GM12878 (cell line): ENCODE measurements around the gene TBX5. TPM values are rescaled to one million over a fixed set of nuclear protein-coding genes. Genes with fewer than 3 reads are reported as not detected.

ENCODE experiments used
- ATAC-seq: fragments of 200-7000 bp; cut with Tn5 transposase; 3 replicates; pipeline ENCODE4 v1.9.1; 2020; ENCODE audit warnings: mild to moderate bottlenecking, moderate library complexity
- BruUV-seq: library from RNA; stranded (reverse); fragments of 400-500 nt; replicated peaks from 2 replicates; lab custom pipeline; 2021; lab: Mats Ljungman, UMichigan
- CTCF ChIA-PET: fragments of 300-600 bp; sonication (Branson Sonifier 250); formaldehyde crosslinking; extraction: SDS; loops from one replicate; lab custom pipeline; 2021; ENCODE audit warnings: inconsistent platforms; lab: Yijun Ruan, JAX
- POLR2A ChIA-PET: fragments of 350-600 bp; formaldehyde crosslinking; extraction: SDS; loops from one replicate; lab custom pipeline; 2021; ENCODE audit warnings: inconsistent platforms; lab: Charles Lee
- RAD21 ChIA-PET: fragments of 300-600 bp; sonication (Branson Sonifier 250); formaldehyde crosslinking; loops from one replicate; lab custom pipeline; 2023; ENCODE audit warnings: antibody characterized with exemption; ENCODE audit not compliant: unreplicated experiment; lab: Charles Lee
- SMC1A ChIA-PET: fragments of 300-600 bp; sonication (Branson Sonifier 250); formaldehyde crosslinking; loops from one replicate; lab custom pipeline; 2023; ENCODE audit not compliant: unreplicated experiment, uncharacterized antibody; lab: Charles Lee
- DNase-seq: peaks from one replicate; pipeline ENCODE4 v3.0.0-alpha.2; 2011; ENCODE audit warnings: low read depth, low spot score
- FAIRE-seq: peaks from 3 replicates; lab custom pipeline; 2011; peaks lifted over from hg19 to GRCh38; lab: Jason Lieb, UNC
- H2AFZ ChIP-seq: 2 replicates; pipeline ENCODE4 v1.6.0; 2011; ENCODE audit warnings: low read depth, low read length, control low read depth; ENCODE audit not compliant: control insufficient read depth
- H3K27ac ChIP-seq: 2 replicates; pipeline ENCODE4 v1.5.1; 2011; ENCODE audit warnings: control low read depth; ENCODE audit not compliant: control insufficient read depth, insufficient read depth
- H3K27me3 ChIP-seq, 2 experiments: replicated peaks in 1 of 2; 2 replicates each; pipeline versions ENCODE4 v1.6.0 to v1.6.1; 2011; ENCODE audit warnings: low read length in 1 of 2; ENCODE audit not compliant: control insufficient read depth in 2 of 2, insufficient read depth in 2 of 2
- H3K36me3 ChIP-seq, 2 experiments: 2 replicates each; pipeline ENCODE4 v1.5.1; 2011; ENCODE audit warnings: low read length in 1 of 2; ENCODE audit not compliant: control insufficient read depth in 2 of 2, insufficient read depth in 2 of 2
- H3K4me1 ChIP-seq: 2 replicates; pipeline ENCODE4 v1.6.1; 2011; ENCODE audit warnings: mild to moderate bottlenecking, low read length, moderate library complexity, mixed read lengths; ENCODE audit not compliant: control insufficient read depth, insufficient read depth
- H3K4me2 ChIP-seq: 2 replicates; pipeline ENCODE4 v1.6.0; 2011; ENCODE audit warnings: control low read depth; ENCODE audit not compliant: control insufficient read depth, insufficient read depth
- H3K4me3 ChIP-seq: fragments of 200-600 bp; sonication (generic); 2 replicates; pipeline ENCODE4 v1.5.1; 2016
- H3K79me2 ChIP-seq: 2 replicates; pipeline ENCODE4 v1.6.0; 2011; ENCODE audit warnings: low read length; ENCODE audit not compliant: control insufficient read depth, insufficient read depth
- H3K9ac ChIP-seq: 2 replicates; pipeline ENCODE4 v1.8.0; 2011; ENCODE audit warnings: low read length, control low read depth, mixed read lengths; ENCODE audit not compliant: control insufficient read depth, insufficient read depth
- H3K9me3 ChIP-seq: replicated peaks from 3 replicates; pipeline ENCODE4 v1.5.1; 2011; ENCODE audit warnings: mild to moderate bottlenecking, low read length; ENCODE audit not compliant: control insufficient read depth, insufficient read depth
- H4K20me1 ChIP-seq: 2 replicates; pipeline ENCODE4 v1.6.0; 2011; ENCODE audit not compliant: control insufficient read depth, insufficient read depth
- ATF7 ChIP-seq: fragments of 450-650 bp; IDR thresholded peaks from 2 replicates; pipeline ENCODE4 v1.6.1; 2016; ENCODE audit warnings: low read depth, mild to moderate bottlenecking
- BCL3 ChIP-seq: IDR thresholded peaks from 2 replicates; pipeline ENCODE4 v1.6.1; 2011; ENCODE audit warnings: borderline replicate concordance, low read depth, mild to moderate bottlenecking, moderate library complexity, low read length; ENCODE audit not compliant: insufficient read depth, poor library complexity, severe bottlenecking
- DPF2 ChIP-seq: fragments of 450-650 bp; IDR thresholded peaks from 2 replicates; pipeline ENCODE4 v1.6.1; 2017; ENCODE audit warnings: mild to moderate bottlenecking
- EP300 ChIP-seq, 2 experiments: fragments of 150-350 bp in 1 of 2; IDR thresholded peaks; 2 replicates each; pipeline ENCODE4 v1.6.1; 2011 to 2012; ENCODE audit warnings: low read depth in 2 of 2, low read length in 2 of 2, borderline replicate concordance in 1 of 2, improper control_type of control experiment in 1 of 2, inconsistent platforms in 1 of 2; ENCODE audit not compliant: control insufficient read depth in 1 of 2
- FOXK2 ChIP-seq: fragments of 450-650 bp; IDR thresholded peaks from 2 replicates; pipeline ENCODE4 v1.6.1; 2017; ENCODE audit warnings: mild to moderate bottlenecking, moderate library complexity
- HDAC2 ChIP-seq: fragments of 200-600 bp; sonication (generic); IDR thresholded peaks from 2 replicates; pipeline ENCODE4 v1.6.1; 2017
- IRF5 ChIP-seq: fragments of 450-650 bp; IDR thresholded peaks from 2 replicates; pipeline ENCODE4 v1.6.1; 2017; ENCODE audit warnings: borderline replicate concordance
- SMAD5 ChIP-seq: IDR thresholded peaks from 2 replicates; pipeline ENCODE4 v1.6.1; 2016; ENCODE audit warnings: antibody characterized with exemption, low read depth
- SPI1 ChIP-seq: IDR thresholded peaks from 2 replicates; pipeline ENCODE4 v1.6.1; 2011; ENCODE audit warnings: low read depth, mild to moderate bottlenecking, low read length, moderate library complexity, borderline replicate concordance; ENCODE audit not compliant: insufficient read depth
- STAT1 ChIP-seq: fragments of 450-650 bp; conservative IDR thresholded peaks from 2 replicates; pipeline ENCODE4 v1.6.1; 2014; ENCODE audit warnings: antibody characterized with exemption, mild to moderate bottlenecking
- USF2 ChIP-seq: IDR thresholded peaks from 2 replicates; pipeline ENCODE4 v1.6.1; 2011; ENCODE audit warnings: low read depth, low read length, improper control_type of control experiment, borderline replicate concordance
- YY1 ChIP-seq: IDR thresholded peaks from 2 replicates; pipeline ENCODE4 v1.6.1; 2011; ENCODE audit warnings: low read depth, mild to moderate bottlenecking, low read length
- ZNF592 ChIP-seq: fragments of 450-650 bp; IDR thresholded peaks from 2 replicates; pipeline ENCODE4 v1.6.1; 2017; ENCODE audit warnings: mild to moderate bottlenecking, moderate library complexity
- whole genome bisulfite sequencing: methylation state at CpG from one replicate; pipeline ENCODE4 v1.1.6; 2016; ENCODE audit warnings: low lambda C conversion rate; ENCODE audit not compliant: insufficient replicate concordance, insufficient coverage; ENCODE audit errors: missing lambda C conversion rate; 5-methylcytosine and 5-hydroxymethylcytosine counted together
- in situ Hi-C: fragments of 300-500 bp; cut with MboI; formaldehyde crosslinking; loops from 9 replicates; pipeline ENCODE4 v1.14.3; 2018; ENCODE audit warnings: mixed read lengths
- intact Hi-C: fragments of 100-400 bp; cut with micrococcal nuclease; formaldehyde crosslinking; loops from one replicate; pipeline ENCODE4 v1.14.2; 2022; ENCODE audit not compliant: unreplicated experiment
- polyA plus RNA-seq, 11 experiments: library from polyadenylated mRNA; depleted of rRNA in 4 of 11; unstranded in 6 of 11; stranded (reverse) in 5 of 11; fragments of >200 nt; fragmentation: Nextera tagmentation in 4 of 11; fragmentation: Illumina TruSeq in 1 of 11; extraction: Ambion mirVana in 4 of 11; extraction: Trizol in 1 of 11; gene quantifications; 1 replicate in 1 of 11; 2 replicates in 10 of 11; pipeline versions ENCODE4 v1.2.1 to v1.2.3, GENCODE V29; 2011 to 2016; ENCODE audit warnings: inconsistent platforms in 2 of 11, missing spikeins in 2 of 11, low read depth in 1 of 11
- total RNA-seq, 4 experiments: library from RNA; depleted of rRNA in 3 of 4; stranded (reverse); fragments of >200 nt in 3 of 4; fragmentation: Illumina TruSeq in 1 of 4; extraction: Trizol in 1 of 4; gene quantifications; 2 replicates each; pipeline versions ENCODE4 v1.2.1 to v1.2.3, GENCODE V29; 2013 to 2021

Gene TBX5
- total and polyA plus RNA-seq, 10 of the 15 experiments (the other 5 are each of a cell fraction or from before 2014, with no cell fraction given) = 0.04 TPM; not detected in 9

GRCh38 chr12:114431902-114432301 is 26.0 kb upstream of the TBX5 start:
- DNase-seq = no peak
- ATAC-seq = no peak
- H3K79me2 ChIP-seq = no peaks in the 10 kb centered on the region
- TF ChIP-seq SMAD5 (no peak), STAT1 (no peak), ATF7 (no peak), ZNF592 (no peak), FOXK2 (no peak), HDAC2 (no peak), YY1 (no peak), USF2 (no peak), SPI1 (no peak), DPF2 (no peak), IRF5 (no peak), BCL3 (no peak), EP300 (IDR thresholded peaks at IDR 0.05; ENCODE audit: borderline replicate concordance in 1 of 2, control insufficient read depth in 1 of 2, low read depth in 2 of 2, low read length in 2 of 2) (no peak)

More at GRCh38 chr12:114431902-114432301, 26.0 kb upstream of the TBX5 start:
- POLR2A ChIA-PET = no interaction called here
- Histone ChIP-seq H3K4me3 (no peak overlapping the region), H3K27me3 (no peaks in the 10 kb centered on the region), H3K4me2 (no peak overlapping the region), H3K4me1 (no peaks in the 10 kb centered on the region), H4K20me1 (no peaks in the 10 kb centered on the region), H3K9me3 (no peaks in the 10 kb centered on the region), H3K9ac (no peak overlapping the region), H3K36me3 (no peaks in the 10 kb centered on the region), H3K27ac (no peak overlapping the region), H2AFZ (no peak overlapping the region)
- intact Hi-C loops = no loop called here
- CTCF ChIA-PET = no interaction called here
- in situ Hi-C loops = no loop called here
- SMC1A ChIA-PET = no interaction called here
- no peak for FAIRE-seq
- RAD21 ChIA-PET = no interaction called here
- WGBS = 8% methylated on average over 1 of the region's 1 CpG
- no TSS peak for BruUV-seq
